Activated T-helper 9 cell treated with anti-CD3 and anti-CD28 coated beads, Interleukin-2, amount 50 U/mL, for 16 hours (primary cell): Measurements from ENCODE around the gene RHOA.
A peak's percentile ranks its signal among the peaks of the same experiment; 100 is the strongest.
"Not testable (repeated sequence)": the region's sequence is repeated elsewhere in the genome, so short reads cannot be mapped to it uniquely, and the experiment has no call there.

Source experiments
- DNase-seq: peaks from one replicate; pipeline ENCODE4 v3.0.0-alpha.2; 2020; ENCODE audit warnings: low read depth

RHOA gene

GRCh38 chr3:49362561-49362960 lies 49.2 kb downstream of the RHOA start:
- DNase-seq = no peak

DNA sequence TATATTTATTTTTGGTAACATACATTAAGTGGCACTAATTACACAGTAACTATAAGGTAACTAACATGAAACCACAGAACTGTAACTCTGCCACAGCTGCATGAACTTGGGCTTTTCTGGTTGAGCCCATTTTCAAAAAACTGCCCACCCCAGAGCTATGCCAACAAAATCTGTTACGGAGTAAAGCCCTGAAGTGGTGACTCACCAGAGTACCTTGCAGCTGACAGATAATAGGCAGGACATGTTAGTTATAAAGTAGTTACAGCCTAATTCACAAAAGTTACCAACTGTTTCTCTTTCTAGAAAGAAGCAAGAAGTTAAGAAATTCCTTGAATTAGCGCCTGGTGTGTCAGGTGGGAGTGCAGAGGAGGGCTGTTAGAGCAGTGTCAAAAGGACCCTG lies 52.2 kb downstream of the RHOA start:
- DNase-seq = no peak

GRCh38 chr3:49358884-49359225 lies 52.9 kb downstream of the RHOA start:
- no peak for DNase-seq

- peak; percentile 61 for DNase-seq
These were observed 53.4 kb downstream of the RHOA start, which contains the start of gene GPX1 for GRCh38 chr3:49358217-49358883. TSS of gene GPX1 (minus strand) at chr3:49358353. CDS start at chr3:49358278, 75 bp downstream.

- DNase-seq = peak; percentile 25
These were observed 54.1 kb downstream of the RHOA start for GRCh38 chr3:49357443-49358216.

GRCh38 chr3:49357095-49357442 lies 54.7 kb downstream of the RHOA start:
- not testable (repeated sequence) for DNase-seq

- DNase-seq = no peak
These were observed 58.8 kb downstream of the RHOA start for GRCh38 chr3:49352890-49353421.

- no peak for DNase-seq
These were observed 59.5 kb downstream of the RHOA start for GRCh38 chr3:49352281-49352680.

DNA sequence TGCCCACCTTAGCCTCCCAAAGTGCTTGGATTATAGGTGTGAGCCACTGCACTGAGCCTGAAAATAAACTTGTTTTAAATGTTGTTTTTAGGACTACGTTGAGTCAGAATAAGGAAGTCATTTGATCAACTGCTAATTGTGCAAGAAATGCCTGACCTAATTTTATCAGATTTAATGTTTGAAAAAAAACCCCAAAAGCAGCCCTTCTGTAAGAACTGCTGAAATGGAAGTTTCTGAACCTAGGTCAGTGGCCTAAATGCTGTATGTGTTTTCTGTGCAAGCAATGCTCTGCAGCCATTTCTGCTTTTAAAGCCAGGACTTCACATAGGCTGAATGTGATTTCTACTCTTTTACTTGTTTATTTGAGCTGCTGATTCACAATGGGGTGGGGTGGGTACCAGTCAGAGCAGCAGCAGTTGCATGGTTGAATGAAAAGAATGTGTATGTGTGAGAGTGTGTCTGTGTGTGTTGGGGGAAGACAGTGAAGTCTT lies 60.2 kb downstream of the RHOA start:
- DNase-seq = no peak

DNA sequence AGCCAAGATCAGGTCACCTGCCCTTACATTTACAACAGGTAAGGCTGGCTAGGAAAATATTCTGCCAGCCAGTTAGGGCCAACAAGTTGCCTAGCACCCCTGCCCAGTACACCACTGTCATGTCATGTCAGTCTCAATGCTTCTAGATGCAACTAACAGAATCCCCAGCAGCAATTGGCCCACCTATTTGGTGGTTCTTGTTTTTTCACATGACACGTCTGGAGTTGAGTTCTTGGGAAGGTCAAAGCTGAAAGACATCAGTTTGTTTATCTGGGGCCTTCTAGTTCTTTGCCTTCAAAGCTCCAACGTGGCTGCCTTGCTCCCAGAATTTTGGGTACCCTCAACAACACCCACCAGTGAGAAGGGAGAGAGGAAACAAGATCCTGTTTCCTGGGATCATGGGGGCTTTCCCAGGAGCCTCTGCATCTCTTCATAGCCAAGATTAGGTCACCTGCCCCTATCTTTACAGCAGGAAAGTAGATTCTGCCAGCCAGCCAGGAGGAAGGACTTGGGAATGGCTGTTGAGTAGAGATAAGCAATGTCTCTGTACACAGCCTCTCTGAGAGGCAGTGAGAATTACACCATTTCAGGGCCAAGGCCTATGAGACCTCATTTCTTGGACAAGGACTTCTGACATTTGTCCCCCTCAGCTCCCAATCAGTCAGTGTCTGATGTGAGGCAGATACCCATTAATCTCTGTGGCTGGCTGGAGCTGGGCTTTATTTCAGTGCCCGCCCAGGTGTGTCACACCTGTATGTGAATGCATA lies 62.2 kb downstream of the RHOA start:
- no peak for DNase-seq

DNA sequence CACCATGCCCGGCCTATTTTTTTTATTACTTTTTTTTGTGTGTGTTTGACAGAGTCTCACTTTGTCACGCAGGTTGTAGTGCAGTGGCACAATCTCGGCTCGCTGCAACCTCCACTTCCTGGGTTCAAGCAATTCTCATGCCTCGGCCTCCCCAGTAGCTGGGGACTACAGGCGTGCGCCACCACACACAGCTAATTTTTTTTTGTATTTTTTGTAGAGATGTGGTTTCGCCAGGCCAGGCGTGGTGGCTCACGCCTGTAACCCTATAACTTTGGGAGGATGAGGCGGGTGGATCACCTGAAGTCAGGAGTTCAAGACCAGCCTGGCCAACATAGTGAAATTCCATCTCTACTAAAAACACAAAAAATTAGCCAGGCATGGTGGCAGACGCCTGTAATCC lies 63.4 kb downstream of the RHOA start:
- DNase-seq = not testable (repeated sequence)

GRCh38 chr3:49346797-49347251 lies 65.0 kb downstream of the RHOA start:
- DNase-seq = no peak

GRCh38 chr3:49343163-49343562 lies 68.6 kb downstream of the RHOA start:
- no peak for DNase-seq

- no peak for DNase-seq
These were observed 69.8 kb downstream of the RHOA start for GRCh38 chr3:49341996-49342395.

GRCh38 chr3:49339941-49340800 lies 71.6 kb downstream of the RHOA start, which contains the start of gene USP4:
TSS of gene USP4 (minus strand) at chr3:49340053. CDS start at chr3:49340024, 29 bp downstream.
- peak; percentile 93 for DNase-seq

- DNase-seq = no peak
These were observed 72.2 kb downstream of the RHOA start for GRCh38 chr3:49339581-49339940.

- no peak for DNase-seq
These were observed 77.7 kb downstream of the RHOA start for GRCh38 chr3:49333916-49334633.

GRCh38 chr3:49333091-49333490 lies 78.7 kb downstream of the RHOA start:
- DNase-seq = no peak

GRCh38 chr3:49329186-49329585 lies 82.6 kb downstream of the RHOA start:
- no peak for DNase-seq

GRCh38 chr3:49328350-49328749 lies 83.4 kb downstream of the RHOA start:
- not testable (repeated sequence) for DNase-seq

- DNase-seq = no peak
These were observed 84.3 kb downstream of the RHOA start for GRCh38 chr3:49327485-49327884.
